Cardiac muscle cell (in vitro differentiated cells and primary cell): Measurements from ENCODE around the gene STUB1. TPM values are rescaled to one million over a fixed set of nuclear protein-coding genes. Genes with fewer than 3 reads are reported as not detected.

ENCODE experiments used
- DNase-seq, 2 donors: peaks; one replicate each; pipeline versions ENCODE4 v3.0.0 to v3.0.0-alpha.2; 2010 to 2017; ENCODE audit warnings: low read depth in 1 of 2, low spot score in 1 of 2
- H3K27ac ChIP-seq: fragments of 200-600 bp; sonication (generic); 2 replicates; pipeline ENCODE4 v1.5.1; 2016
- H3K27me3 ChIP-seq: fragments of 200-600 bp; sonication (generic); 2 replicates; pipeline ENCODE4 v1.6.0; 2016; ENCODE audit warnings: control low read depth
- H3K36me3 ChIP-seq: fragments of 200-600 bp; sonication (generic); 2 replicates; pipeline ENCODE4 v1.5.1; 2016; ENCODE audit warnings: control low read depth
- H3K4me1 ChIP-seq: fragments of 200-600 bp; sonication (generic); 2 replicates; pipeline ENCODE4 v1.8.1; 2017; ENCODE audit warnings: low read depth, mild to moderate bottlenecking, mixed run types
- H3K4me3 ChIP-seq: fragments of 200-600 bp; sonication (generic); 2 replicates; pipeline ENCODE4 v1.5.1; 2016; ENCODE audit warnings: mild to moderate bottlenecking
- H3K9me3 ChIP-seq: fragments of 200-600 bp; sonication (generic); 2 replicates; pipeline ENCODE4 v1.5.1; 2017; ENCODE audit warnings: low read depth, mild to moderate bottlenecking, control low read depth
- polyA plus RNA-seq: library from polyadenylated mRNA; unstranded; fragments of >200 nt; fragmentation: Nextera tagmentation; extraction: Ambion mirVana; gene quantifications from 2 replicates; pipeline ENCODE4 v1.2.1, GENCODE V29; 2016
- total RNA-seq: library from RNA; depleted of rRNA; stranded (reverse); fragments of >200 nt; gene quantifications from 2 replicates; pipeline ENCODE4 v1.2.3, GENCODE V29; 2016
- TF ChIP-seq, protein P1 (sequence below): IDR thresholded peaks from 2 replicates; pipeline ENCODE4 v1.5.1; 2012; ENCODE audit warnings: low read depth, mild to moderate bottlenecking, low read length

The STUB1 gene
- total and polyA plus RNA-seq, 2 experiments from 2014 or later, result 176 to 269 TPM

DNA sequence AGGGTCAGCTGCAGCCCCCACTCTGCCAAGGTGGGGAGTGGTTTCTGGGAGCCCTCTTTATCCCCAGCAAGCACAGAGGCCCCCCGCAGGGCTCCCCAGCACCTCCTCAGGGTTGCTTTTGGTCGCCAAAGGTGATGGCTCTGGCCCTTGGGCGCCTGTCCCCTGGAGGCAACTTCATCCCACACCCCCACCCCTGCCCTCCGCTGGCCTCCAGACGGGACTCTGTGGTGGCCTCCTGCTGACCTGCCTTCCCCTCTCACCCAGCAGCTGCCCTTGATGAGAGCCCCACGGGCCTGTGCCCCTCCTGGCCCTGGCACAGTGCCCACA, 20.1 kb upstream of the STUB1 start:
- Histone ChIP-seq H3K27me3 (no peaks in the 10 kb centered on the region), H3K4me1 (no peaks in the 10 kb centered on the region), H3K9me3 (no peaks in the 10 kb centered on the region), H3K4me3 (no peak overlapping the region), H3K36me3 (no peaks in the 10 kb centered on the region), H3K27ac (no peak overlapping the region)
- TF ChIP-seq, protein P1, sequence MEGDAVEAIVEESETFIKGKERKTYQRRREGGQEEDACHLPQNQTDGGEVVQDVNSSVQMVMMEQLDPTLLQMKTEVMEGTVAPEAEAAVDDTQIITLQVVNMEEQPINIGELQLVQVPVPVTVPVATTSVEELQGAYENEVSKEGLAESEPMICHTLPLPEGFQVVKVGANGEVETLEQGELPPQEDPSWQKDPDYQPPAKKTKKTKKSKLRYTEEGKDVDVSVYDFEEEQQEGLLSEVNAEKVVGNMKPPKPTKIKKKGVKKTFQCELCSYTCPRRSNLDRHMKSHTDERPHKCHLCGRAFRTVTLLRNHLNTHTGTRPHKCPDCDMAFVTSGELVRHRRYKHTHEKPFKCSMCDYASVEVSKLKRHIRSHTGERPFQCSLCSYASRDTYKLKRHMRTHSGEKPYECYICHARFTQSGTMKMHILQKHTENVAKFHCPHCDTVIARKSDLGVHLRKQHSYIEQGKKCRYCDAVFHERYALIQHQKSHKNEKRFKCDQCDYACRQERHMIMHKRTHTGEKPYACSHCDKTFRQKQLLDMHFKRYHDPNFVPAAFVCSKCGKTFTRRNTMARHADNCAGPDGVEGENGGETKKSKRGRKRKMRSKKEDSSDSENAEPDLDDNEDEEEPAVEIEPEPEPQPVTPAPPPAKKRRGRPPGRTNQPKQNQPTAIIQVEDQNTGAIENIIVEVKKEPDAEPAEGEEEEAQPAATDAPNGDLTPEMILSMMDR, result no peak
- DNase-seq, result no peak

DNA sequence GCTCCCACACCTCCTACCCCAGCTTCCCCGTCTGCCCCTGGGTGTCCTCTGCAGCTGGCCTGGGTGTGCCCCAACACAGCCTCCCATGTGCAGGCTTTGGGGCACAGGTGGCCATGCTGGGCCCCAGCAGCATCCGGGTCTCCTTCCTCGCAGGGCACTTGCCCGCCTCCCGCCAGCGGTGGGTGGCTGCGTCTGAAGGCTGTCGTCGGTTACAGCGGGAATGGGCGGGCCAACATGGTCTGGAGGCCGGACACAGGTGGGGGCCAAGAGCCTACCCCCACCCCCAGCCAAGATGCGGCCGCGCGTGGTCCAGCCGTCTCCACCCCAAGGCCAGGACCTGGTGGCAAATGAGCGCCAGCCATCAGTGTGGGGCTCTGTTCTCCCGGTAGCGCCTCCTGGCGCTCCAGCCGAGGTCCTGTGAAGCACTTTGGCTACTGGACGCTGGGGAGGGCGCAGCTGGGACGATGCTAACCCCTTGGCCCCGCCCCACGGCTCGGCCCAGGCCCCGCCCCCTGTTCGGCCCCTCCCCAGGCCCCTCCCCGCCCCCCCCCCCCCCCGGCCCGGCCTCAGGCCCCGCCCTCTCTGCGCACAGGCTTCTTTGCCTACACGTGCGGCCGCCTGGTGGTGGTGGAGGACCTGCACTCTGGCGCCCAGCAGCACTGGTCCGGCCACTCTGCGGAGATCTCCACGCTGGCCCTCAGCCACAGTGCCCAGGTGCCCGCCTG, 19.6 kb upstream of the STUB1 start:
- Histone ChIP-seq H3K4me3 (no peak overlapping the region), H3K36me3 (no peaks in the 10 kb centered on the region), H3K27ac (no peak overlapping the region)

DNA sequence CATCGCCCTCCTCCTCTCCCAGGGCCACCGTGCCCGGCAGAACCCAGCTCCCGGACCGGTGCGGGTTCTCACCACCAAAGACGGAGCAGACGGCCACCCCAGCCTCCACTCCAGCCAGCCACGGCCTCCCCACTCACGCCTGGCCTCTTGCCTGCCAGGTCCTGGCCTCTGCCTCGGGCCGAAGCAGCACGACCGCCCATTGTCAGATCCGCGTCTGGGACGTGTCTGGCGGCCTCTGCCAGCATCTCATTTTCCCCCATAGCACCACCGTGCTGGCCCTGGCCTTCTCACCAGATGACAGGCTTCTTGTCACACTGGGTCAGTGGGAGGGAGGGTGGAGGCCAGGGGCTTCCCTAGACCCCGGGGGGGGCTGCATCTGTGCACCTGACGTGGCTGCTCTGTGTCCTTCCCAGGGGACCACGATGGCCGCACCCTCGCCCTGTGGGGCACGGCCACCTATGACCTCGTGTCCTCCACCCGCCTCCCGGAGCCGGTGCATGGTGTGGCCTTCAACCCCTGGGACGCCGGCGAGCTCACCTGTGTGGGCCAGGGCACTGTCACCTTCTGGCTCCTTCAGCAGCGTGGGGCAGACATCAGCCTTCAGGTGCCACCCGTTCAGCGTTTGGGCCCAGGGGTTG, 18.9 kb upstream of the STUB1 start:
- Histone ChIP-seq H3K4me3 (no peak overlapping the region), H3K4me1 (no peaks in the 10 kb centered on the region), H3K27ac (peak overlapping the region; percentile 1), H3K36me3 (no peaks in the 10 kb centered on the region), H3K9me3 (no peaks in the 10 kb centered on the region), H3K27me3 (no peaks in the 10 kb centered on the region)
- TF ChIP-seq, protein P1, result no peak
- DNase-seq, result no peak

More for the DNA sequence above, 19.6 kb upstream of the STUB1 start:
- Histone ChIP-seq H3K9me3 (no peaks in the 10 kb centered on the region), H3K4me1 (no peaks in the 10 kb centered on the region), H3K27me3 (no peaks in the 10 kb centered on the region)
- peak; percentile 86 to 96 for DNase-seq
- TF ChIP-seq, protein P1, result peak; percentile 39

DNA sequence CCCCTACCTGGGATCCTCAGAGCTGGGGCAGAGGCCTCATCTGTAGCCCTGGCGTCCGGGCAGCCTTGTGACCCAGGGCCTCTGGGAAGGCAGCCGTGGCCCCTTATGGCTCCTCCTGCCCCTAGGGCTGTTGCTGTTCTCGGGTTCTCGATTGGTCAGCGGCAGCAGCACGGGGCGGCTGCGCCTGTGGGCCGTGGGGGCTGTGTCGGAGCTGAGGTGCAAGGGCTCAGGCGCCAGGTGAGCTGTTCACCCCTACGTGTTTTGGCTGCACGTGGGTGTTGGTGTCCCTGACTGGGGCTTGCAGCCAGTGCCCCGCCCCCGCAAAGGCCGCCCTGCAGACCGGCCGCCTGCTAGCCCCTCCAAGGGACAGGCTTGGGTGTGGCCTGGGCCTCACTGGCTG, 18.1 kb upstream of the STUB1 start:
- TF ChIP-seq, protein P1, result no peak
- Histone ChIP-seq H3K27me3 (no peaks in the 10 kb centered on the region), H3K9me3 (no peaks in the 10 kb centered on the region), H3K4me3 (no peak overlapping the region), H3K4me1 (no peaks in the 10 kb centered on the region), H3K27ac (no peak overlapping the region), H3K36me3 (no peaks in the 10 kb centered on the region)
- no peak for DNase-seq

DNA sequence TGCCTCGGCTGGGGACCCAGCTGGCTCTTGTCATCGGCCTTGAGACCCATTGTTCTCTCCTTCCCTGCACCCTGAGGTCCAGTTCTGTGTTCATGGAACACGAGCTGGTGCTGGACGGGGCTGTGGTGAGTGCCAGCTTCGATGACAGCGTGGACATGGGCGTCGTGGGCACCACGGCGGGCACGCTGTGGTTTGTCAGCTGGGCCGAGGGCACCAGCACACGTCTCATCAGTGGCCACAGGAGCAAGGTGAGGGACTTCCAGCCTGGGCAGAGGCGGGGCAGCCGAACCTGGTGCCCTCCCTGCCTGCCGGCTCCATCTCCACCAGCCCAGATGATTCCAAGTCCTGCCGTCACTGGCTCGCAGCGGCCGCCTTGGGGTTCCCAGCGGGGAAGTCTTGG, 17.6 kb upstream of the STUB1 start:
- Histone ChIP-seq H3K27me3 (no peaks in the 10 kb centered on the region), H3K36me3 (no peaks in the 10 kb centered on the region), H3K27ac (no peak overlapping the region), H3K4me3 (no peak overlapping the region), H3K4me1 (no peaks in the 10 kb centered on the region), H3K9me3 (no peaks in the 10 kb centered on the region)
- TF ChIP-seq, protein P1, result no peak
- no peak for DNase-seq
